ENCODE results near the gene STAT2. TPM values are rescaled to one million over a fixed set of nuclear protein-coding genes. Genes with fewer than 3 reads are reported as not detected.
"Not testable (repeated sequence)": the region's sequence is repeated elsewhere in the genome, so short reads cannot be mapped to it uniquely, and the experiment has no call there.

Gene STAT2
- total RNA-seq, 1 donor from 2014 or later = 132 TPM

DNA sequence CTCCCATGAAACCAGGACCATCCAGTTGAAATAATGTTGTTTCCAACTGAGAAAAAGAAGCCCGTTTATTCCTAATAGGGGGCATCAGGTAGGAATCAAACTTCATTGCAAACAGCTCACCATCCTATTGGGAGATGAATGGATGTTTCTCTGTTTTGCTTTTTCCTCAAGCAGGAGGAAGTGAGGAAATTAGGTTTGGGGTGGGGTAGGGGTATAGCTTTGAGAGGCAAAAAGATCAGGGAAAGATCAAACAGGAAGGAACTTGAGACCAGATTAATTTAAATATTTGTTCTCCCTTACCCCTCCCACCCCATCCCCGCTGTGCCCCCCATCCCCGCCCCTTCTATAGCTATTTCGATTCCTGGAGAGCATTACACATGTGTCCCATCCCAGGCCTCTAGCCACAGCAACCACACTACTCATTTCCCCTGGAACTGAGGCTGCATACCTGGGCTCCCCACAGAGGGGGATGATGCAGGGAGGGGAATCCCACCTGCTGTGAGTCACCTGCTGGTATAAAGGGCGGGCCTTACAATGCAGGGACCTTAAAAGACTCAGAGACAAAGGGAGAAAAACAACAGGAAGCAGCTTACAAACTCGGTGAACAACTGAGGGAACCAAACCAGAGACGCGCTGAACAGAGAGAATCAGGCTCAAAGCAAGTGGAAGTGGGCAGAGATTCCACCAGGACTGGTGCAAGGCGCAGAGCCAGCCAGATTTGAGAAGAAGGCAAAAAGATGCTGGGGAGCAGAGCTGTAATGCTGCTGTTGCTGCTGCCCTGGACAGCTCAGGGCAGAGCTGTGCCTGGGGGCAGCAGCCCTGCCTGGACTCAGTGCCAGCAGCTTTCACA lies 21.4 kb downstream of the STAT2 start, which contains the start of gene IL23A:
TSS of gene IL23A (plus strand) at position 577 of the 850 bp plus-strand sequence. CDS start at position 738, 161 bp downstream.
- peaks cover 6% of the 10 kb centered on the region for H3K36me3 Mint-ChIP-seq
- peaks cover 11% of the 10 kb centered on the region for H3K4me1 Mint-ChIP-seq (ENCODE audit: unreplicated experiment)
- no peak for DNase-seq (ENCODE audit: extremely low spot score, unreplicated experiment)
- H3K27ac Mint-ChIP-seq = peak within 1 kb of the TSS; percentile 70
- no peaks in the 10 kb centered on the region for H3K9me3 Mint-ChIP-seq
- TF ChIP-seq, protein P1, sequence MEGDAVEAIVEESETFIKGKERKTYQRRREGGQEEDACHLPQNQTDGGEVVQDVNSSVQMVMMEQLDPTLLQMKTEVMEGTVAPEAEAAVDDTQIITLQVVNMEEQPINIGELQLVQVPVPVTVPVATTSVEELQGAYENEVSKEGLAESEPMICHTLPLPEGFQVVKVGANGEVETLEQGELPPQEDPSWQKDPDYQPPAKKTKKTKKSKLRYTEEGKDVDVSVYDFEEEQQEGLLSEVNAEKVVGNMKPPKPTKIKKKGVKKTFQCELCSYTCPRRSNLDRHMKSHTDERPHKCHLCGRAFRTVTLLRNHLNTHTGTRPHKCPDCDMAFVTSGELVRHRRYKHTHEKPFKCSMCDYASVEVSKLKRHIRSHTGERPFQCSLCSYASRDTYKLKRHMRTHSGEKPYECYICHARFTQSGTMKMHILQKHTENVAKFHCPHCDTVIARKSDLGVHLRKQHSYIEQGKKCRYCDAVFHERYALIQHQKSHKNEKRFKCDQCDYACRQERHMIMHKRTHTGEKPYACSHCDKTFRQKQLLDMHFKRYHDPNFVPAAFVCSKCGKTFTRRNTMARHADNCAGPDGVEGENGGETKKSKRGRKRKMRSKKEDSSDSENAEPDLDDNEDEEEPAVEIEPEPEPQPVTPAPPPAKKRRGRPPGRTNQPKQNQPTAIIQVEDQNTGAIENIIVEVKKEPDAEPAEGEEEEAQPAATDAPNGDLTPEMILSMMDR (conservative IDR thresholded peaks at IDR 0.05) = no peak
- H3K27me3 Mint-ChIP-seq = no peaks in the 10 kb centered on the region
- H3K4me3 Mint-ChIP-seq = no peak within 1 kb of the TSS

DNA sequence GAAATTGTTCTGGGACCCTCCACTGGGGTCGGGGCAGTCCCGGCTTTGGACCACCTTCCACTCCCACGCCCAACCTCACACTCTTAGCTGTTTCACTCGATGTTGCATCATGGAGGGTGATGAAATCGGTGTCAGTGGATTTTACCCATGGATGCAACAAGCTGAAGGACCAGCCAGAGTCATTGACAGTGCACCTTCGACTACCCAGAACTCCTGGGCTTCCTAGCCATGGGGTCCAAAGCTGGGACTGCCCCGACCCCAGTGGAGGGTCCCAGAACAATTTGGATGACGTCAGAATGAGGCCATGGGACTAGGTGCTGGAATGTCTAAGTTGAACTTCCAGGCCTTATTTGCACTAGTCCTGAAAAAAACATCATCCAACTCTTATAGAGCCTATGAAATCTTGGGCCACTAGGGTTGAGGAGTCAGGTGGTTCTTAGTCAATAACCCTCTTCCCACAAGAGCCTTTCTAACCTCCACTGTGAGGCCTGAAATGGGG lies 22.1 kb downstream of the STAT2 start:
- Mint-ChIP-seq H3K36me3 (no peaks in the 10 kb centered on the region), H3K4me3 (no peak overlapping the region), H3K4me1 (ENCODE audit: unreplicated experiment) (peaks cover 18% of the 10 kb centered on the region), H3K9me3 (no peaks in the 10 kb centered on the region), H3K27me3 (no peaks in the 10 kb centered on the region), H3K27ac (no peak overlapping the region)
- TF ChIP-seq, protein P1 (conservative IDR thresholded peaks at IDR 0.05) = no peak
- DNase-seq (ENCODE audit: extremely low spot score, unreplicated experiment) = no peak

DNA sequence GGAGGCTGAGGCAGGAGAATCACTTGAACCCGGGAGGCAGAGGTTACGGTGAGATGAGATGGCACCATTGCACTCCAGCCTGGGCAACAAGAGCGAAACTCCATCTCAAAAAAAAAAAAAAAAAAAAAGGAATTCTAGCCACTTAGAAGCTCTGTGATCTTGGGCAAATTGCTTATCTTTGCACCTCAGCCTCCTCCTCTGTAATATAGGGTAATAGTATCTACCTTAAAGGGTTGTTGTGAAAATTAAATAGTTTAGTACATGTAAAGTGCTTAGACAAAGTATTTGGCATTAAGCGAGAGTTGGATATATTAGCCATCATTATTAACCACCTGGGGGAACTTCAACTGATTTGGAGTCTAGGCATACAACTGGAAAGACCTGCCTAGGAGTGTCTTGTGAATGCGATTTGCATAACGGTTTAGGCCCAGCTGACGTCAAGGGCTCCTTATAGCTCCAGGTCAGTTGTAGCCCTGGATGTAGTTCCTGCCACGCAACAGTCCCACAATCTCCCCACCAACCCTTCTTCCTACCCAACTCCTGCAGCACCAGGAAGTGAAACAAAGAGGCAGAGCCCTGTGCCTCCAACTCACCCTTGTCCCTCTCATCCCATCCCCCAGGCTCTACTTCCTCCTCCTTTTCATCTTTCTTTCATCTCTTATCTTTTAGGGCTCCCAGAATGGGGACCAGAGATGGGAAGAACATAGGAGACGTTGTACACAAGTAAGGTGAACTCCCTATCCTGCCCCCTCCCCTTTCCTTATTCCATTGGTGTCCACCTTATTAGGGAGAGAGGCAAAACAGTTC lies 23.3 kb downstream of the STAT2 start:
- DNase-seq (ENCODE audit: extremely low spot score, unreplicated experiment) = no peak

DNA sequence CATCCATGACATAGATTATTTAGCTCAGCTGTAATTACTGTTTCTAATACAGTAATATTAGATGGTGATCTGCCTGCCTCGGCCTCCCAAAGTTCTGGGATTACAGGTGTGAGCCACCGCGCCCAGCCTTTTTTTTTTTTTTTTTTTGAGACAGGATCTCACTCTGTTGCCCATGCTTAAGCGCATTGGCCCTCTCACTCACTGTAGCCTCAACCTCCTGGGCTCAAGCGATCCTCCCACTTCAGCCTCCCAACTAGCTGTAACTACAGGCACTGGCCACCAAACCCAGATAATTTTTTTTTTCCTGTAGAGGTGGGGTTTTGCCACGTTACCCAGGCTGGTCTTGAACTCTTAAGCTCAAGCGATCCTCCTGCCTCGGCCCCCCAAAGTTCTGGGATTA lies 24.4 kb downstream of the STAT2 start:
- not testable (repeated sequence) for H3K36me3 Mint-ChIP-seq; DNase-seq (ENCODE audit: extremely low spot score, unreplicated experiment); H3K27me3 Mint-ChIP-seq; H3K4me3 Mint-ChIP-seq; H3K9me3 Mint-ChIP-seq; H3K27ac Mint-ChIP-seq
- peaks cover 22% of the 10 kb centered on the region for H3K4me1 Mint-ChIP-seq (ENCODE audit: unreplicated experiment)

More for the DNA sequence above, 23.3 kb downstream of the STAT2 start:
- H3K9me3 Mint-ChIP-seq = no peaks in the 10 kb centered on the region
- peak overlapping the region; percentile 71 for H3K27ac Mint-ChIP-seq
- no peaks in the 10 kb centered on the region for H3K36me3 Mint-ChIP-seq
- peaks cover 22% of the 10 kb centered on the region for H3K4me1 Mint-ChIP-seq (ENCODE audit: unreplicated experiment)
- no peaks in the 10 kb centered on the region for H3K27me3 Mint-ChIP-seq
- TF ChIP-seq, protein P1 (conservative IDR thresholded peaks at IDR 0.05) = no peak
- peak overlapping the region; percentile 63 for H3K4me3 Mint-ChIP-seq

DNA sequence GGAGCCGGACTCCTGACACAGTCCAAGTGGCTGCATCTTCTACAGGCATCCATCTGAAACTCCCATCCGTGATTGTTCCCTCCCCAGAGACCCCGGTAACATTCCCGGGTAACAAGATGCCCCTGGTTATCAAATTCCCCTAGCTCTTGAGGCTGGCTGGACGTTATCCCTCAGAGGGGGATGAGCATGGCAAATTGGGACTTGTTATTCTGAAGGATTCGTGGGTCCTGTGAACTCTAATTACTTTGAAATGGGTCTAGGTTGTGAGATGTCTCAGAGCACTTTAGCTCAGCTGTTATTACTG lies 25.5 kb downstream of the STAT2 start:
- no peaks in the 10 kb centered on the region for H3K9me3 Mint-ChIP-seq
- TF ChIP-seq, protein P1 (conservative IDR thresholded peaks at IDR 0.05) = peak; percentile 19
- peak overlapping the region; percentile 97 for H3K4me3 Mint-ChIP-seq
- DNase-seq (ENCODE audit: extremely low spot score, unreplicated experiment) = no peak
- H3K4me1 Mint-ChIP-seq (ENCODE audit: unreplicated experiment) = peaks cover 22% of the 10 kb centered on the region
- peaks cover 4% of the 10 kb centered on the region for H3K36me3 Mint-ChIP-seq
- peak overlapping the region; percentile 98 for H3K27ac Mint-ChIP-seq
- H3K27me3 Mint-ChIP-seq = no peaks in the 10 kb centered on the region

All from type B pancreatic cell (in vitro differentiated cells).